Measurements from ENCODE around the gene ZBTB18. TPM values are rescaled to one million over a fixed set of nuclear protein-coding genes. Genes with fewer than 3 reads are reported as not detected.

Gene ZBTB18
- total and polyA plus RNA-seq, 2 of the 4 experiments (the other 2 are of a cell fraction): 10.0 to 16.0 TPM

GRCh38 chr1:244042293-244042692, 8.8 kb upstream of the ZBTB18 start:
- no peak overlapping the region for H2AFZ ChIP-seq (replicated peaks; ENCODE audit: low read length, poor library complexity)
- no peak overlapping the region for H4K91ac ChIP-seq (ENCODE audit: insufficient read depth, low read depth, low read length)
- no peaks in the 10 kb centered on the region for H3K9me3 ChIP-seq (ENCODE audit: control insufficient read depth, insufficient read depth, low read length)
- no CpG with 5 or more reads among the region's 3 CpGs for WGBS, 2 experiments (ENCODE audit: extremely low coverage in 2 of 2, insufficient read length in 1 of 2)
- H2BK5ac ChIP-seq (ENCODE audit: low read depth, low read length, poor library complexity, severe bottlenecking): no peak overlapping the region
- no peak overlapping the region for H3K4me3 ChIP-seq (ENCODE audit: insufficient read depth, low read depth, low read length)
- H3K79me1 ChIP-seq (ENCODE audit: low read depth in 1 of 2, low read length in 2 of 2): no peaks in the 10 kb centered on the region
- H2BK15ac ChIP-seq (ENCODE audit: low read depth, low read length): no peak overlapping the region
- CTCF ChIA-PET: interaction anchor here (0.6 kb wide), 1 partner anchor 19 kb away, joined by 3 read pairs; no protein-coding TSS in a partner anchor
- no peak overlapping the region for H3K9ac ChIP-seq (ENCODE audit: low read depth, low read length)
- ATAC-seq (ENCODE audit: low read depth): no peak
- H3K18ac ChIP-seq (ENCODE audit: low read depth, low read length): no peak overlapping the region
- no peak overlapping the region; the same call in 1 of the 2 replicates for H2AK5ac ChIP-seq (ENCODE audit: low read depth, low read length)
- H3K4me1 ChIP-seq (ENCODE audit: control insufficient read depth, insufficient read depth, low read length): 0 out of 2 replicates have a peak, but pooled peaks cover 2% of the 10 kb centered on the region
- H3K36me3 ChIP-seq (ENCODE audit: control insufficient read depth, insufficient read depth, low read length): no peaks in the 10 kb centered on the region
- BruUV-seq (replicated peaks): no TSS peak
- H3K23ac ChIP-seq (ENCODE audit: low read depth, low read length): no peak overlapping the region
- no peak overlapping the region for H3K4ac ChIP-seq (ENCODE audit: low read depth, low read length)
- H2BK120ac ChIP-seq (ENCODE audit: low read depth, low read length): no peak overlapping the region
- intact Hi-C loops (cut with micrococcal nuclease) (loop anchor here (10.0 kb wide), 2 partner anchors 393 to 567 kb away; no protein-coding TSS in a partner anchor), dilution Hi-C loops (cut with HindIII; ENCODE audit: low sequenced_read_pairs, unreplicated experiment) (no loop called here), in situ Hi-C loops (cut with MboI; ENCODE audit: low sequenced_read_pairs) (no loop called here)
- no peak overlapping the region for H4K5ac ChIP-seq (ENCODE audit: low read depth, low read length)
- H3K27ac ChIP-seq (ENCODE audit: insufficient read depth, low read length): no peak overlapping the region
- H3K14ac ChIP-seq (replicated peaks; ENCODE audit: low read depth, low read length): no peak overlapping the region
- no peak overlapping the region for H3K4me2 ChIP-seq (ENCODE audit: low read depth, low read length)
- H3K56ac ChIP-seq (ENCODE audit: extremely low read depth, insufficient read depth, low read length): no peak overlapping the region
- peaks cover 11% of the 10 kb centered on the region for H3K27me3 ChIP-seq (ENCODE audit: control insufficient read depth, insufficient read depth, low read length)
- no peak overlapping the region for H2AK9ac ChIP-seq (replicated peaks; ENCODE audit: low read depth, low read length, poor library complexity)
- H2BK20ac ChIP-seq (ENCODE audit: low read depth, low read length): no peak overlapping the region
- POLR2A ChIA-PET (ENCODE audit: unreplicated experiment): no interaction called here
- H4K8ac ChIP-seq (ENCODE audit: low read depth in 2 of 2, low read length in 2 of 2): no peak overlapping the region
- no peak for TF ChIP-seq CEBPB (IDR thresholded peaks at IDR 0.05; ENCODE audit: low read depth, low read length)
- no peak for TF ChIP-seq CHD1 (IDR thresholded peaks at IDR 0.05; ENCODE audit: low read depth, low read length)
- TF ChIP-seq CTCF (conservative IDR thresholded peaks at IDR 0.05; ENCODE audit: low read depth, low read length): no peak
- no peak for TF ChIP-seq NFE2L2 (IDR thresholded peaks at IDR 0.05; ENCODE audit: low read depth, low read length)
- TF ChIP-seq RCOR1 (IDR thresholded peaks at IDR 0.05; ENCODE audit: insufficient replicate concordance, low read length): no peak
- DNase-seq: no peak
- H4K20me1 ChIP-seq (ENCODE audit: insufficient read depth, low read length): no peaks in the 10 kb centered on the region
- H3K9me1 ChIP-seq (ENCODE audit: insufficient read depth, low read length): no peaks in the 10 kb centered on the region

Data from IMR-90 (cell line).